Caco-2 (cell line): ENCODE measurements around the gene PPP1R3F. TPM values are rescaled to one million over a fixed set of nuclear protein-coding genes. Genes with fewer than 3 reads are reported as not detected.

Experiments used
- BruUV-seq: library from RNA; stranded (reverse); fragments of 400-500 nt; replicated peaks from 2 replicates; lab custom pipeline; 2021; lab: Mats Ljungman, UMichigan
- CTCF ChIA-PET: fragments of 300-600 bp; sonication (Branson Sonifier 250); formaldehyde crosslinking; loops from one replicate; lab custom pipeline; 2022; ENCODE audit warnings: antibody characterized with exemption; lab: Charles Lee
- POLR2A ChIA-PET: fragments of 300-600 bp; sonication (Branson Sonifier 250); formaldehyde crosslinking; loops from one replicate; lab custom pipeline; 2022; ENCODE audit warnings: antibody characterized with exemption; lab: Charles Lee
- DNase-seq, 2 experiments: peaks; one replicate each; pipeline versions ENCODE4 v3.0.0 to v3.0.0-alpha.2; 2020 to 2022
- H3K27me3 ChIP-seq: replicated peaks from 2 replicates; pipeline ENCODE4 v1.6.0; 2011; ENCODE audit warnings: low read length; ENCODE audit not compliant: control insufficient read depth, insufficient read depth
- H3K36me3 ChIP-seq: 2 replicates; pipeline ENCODE4 v1.5.1; 2011; ENCODE audit warnings: low read length; ENCODE audit not compliant: control insufficient read depth, insufficient read depth
- H3K4me1 ChIP-seq: fragments of 250-450 bp; sonication (Bioruptor Pico); 2 replicates; pipeline ENCODE4 v1.5.1; 2020; ENCODE audit warnings: mild to moderate bottlenecking
- H3K4me3 ChIP-seq: 2 replicates; pipeline ENCODE4 v1.5.1; 2011; ENCODE audit warnings: low read depth, mild to moderate bottlenecking, control low read depth, low read length
- H3K9me3 ChIP-seq: fragments of 250-450 bp; sonication (Bioruptor Pico); 2 replicates; pipeline ENCODE4 v1.5.1; 2020; ENCODE audit warnings: mild to moderate bottlenecking, moderate library complexity
- H3K27ac Mint-ChIP-seq: one replicate; pipeline ENCODE4 v1.8.0; 2022; ENCODE audit warnings: mixed read lengths; ENCODE audit not compliant: unreplicated experiment
- H3K27me3 Mint-ChIP-seq: one replicate; pipeline ENCODE4 v1.8.0; 2022; ENCODE audit warnings: mixed read lengths; ENCODE audit not compliant: insufficient read depth, unreplicated experiment
- H3K36me3 Mint-ChIP-seq: one replicate; pipeline ENCODE4 v1.8.0; 2022; ENCODE audit warnings: mild to moderate bottlenecking, mixed read lengths; ENCODE audit not compliant: insufficient read depth, unreplicated experiment
- H3K4me1 Mint-ChIP-seq: one replicate; pipeline ENCODE4 v1.8.0; 2022; ENCODE audit warnings: low read depth, mixed read lengths; ENCODE audit not compliant: unreplicated experiment
- H3K4me3 Mint-ChIP-seq: one replicate; pipeline ENCODE4 v1.8.0; 2022; ENCODE audit warnings: mild to moderate bottlenecking, moderate library complexity, mixed read lengths; ENCODE audit not compliant: unreplicated experiment
- H3K9me3 Mint-ChIP-seq: one replicate; pipeline ENCODE4 v1.8.0; 2022; ENCODE audit warnings: mixed read lengths; ENCODE audit not compliant: unreplicated experiment
- intact Hi-C: fragments of 100-400 bp; cut with micrococcal nuclease; formaldehyde crosslinking; loops from one replicate; pipeline ENCODE4 v1.10.0; 2022; ENCODE audit not compliant: unreplicated experiment
- total RNA-seq: library from RNA; stranded (reverse); gene quantifications from 2 replicates; pipeline ENCODE4 v1.2.3, GENCODE V29; 2022
- TF ChIP-seq, protein P1 (sequence below), 2 experiments: fragments of 200-600 bp in 1 of 2; IDR thresholded peaks; 1 replicate in 1 of 2; 2 replicates in 1 of 2; pipeline versions ENCODE4 v1.5.1 to v1.8.0; 2011 to 2022; ENCODE audit warnings: antibody characterized with exemption in 1 of 2, control low read depth in 1 of 2, inconsistent platforms in 1 of 2, low read depth in 1 of 2, low read length in 1 of 2, mild to moderate bottlenecking in 1 of 2, moderate library complexity in 1 of 2; ENCODE audit not compliant: insufficient read depth in 1 of 2, severe bottlenecking in 1 of 2, unreplicated experiment in 1 of 2

PPP1R3F gene
- total RNA-seq, 1 experiment from 2014 or later: 3.9 TPM

- no peak overlapping the region for H3K27ac Mint-ChIP-seq
These were observed 38.1 kb upstream of the PPP1R3F start for GRCh38 chrX:49231333-49232000.

GRCh38 chrX:49232525-49232924, 37.1 kb upstream of the PPP1R3F start:
- no peaks in the 10 kb centered on the region for H3K27me3 ChIP-seq
- Mint-ChIP-seq H3K9me3 (no peaks in the 10 kb centered on the region), H3K27me3 (no peaks in the 10 kb centered on the region), H3K4me3 (no peak overlapping the region), H3K27ac (no peak overlapping the region), H3K36me3 (peaks cover 6% of the 10 kb centered on the region), H3K4me1 (no peaks in the 10 kb centered on the region)
- BruUV-seq: no TSS peak
- TF ChIP-seq, protein P1, sequence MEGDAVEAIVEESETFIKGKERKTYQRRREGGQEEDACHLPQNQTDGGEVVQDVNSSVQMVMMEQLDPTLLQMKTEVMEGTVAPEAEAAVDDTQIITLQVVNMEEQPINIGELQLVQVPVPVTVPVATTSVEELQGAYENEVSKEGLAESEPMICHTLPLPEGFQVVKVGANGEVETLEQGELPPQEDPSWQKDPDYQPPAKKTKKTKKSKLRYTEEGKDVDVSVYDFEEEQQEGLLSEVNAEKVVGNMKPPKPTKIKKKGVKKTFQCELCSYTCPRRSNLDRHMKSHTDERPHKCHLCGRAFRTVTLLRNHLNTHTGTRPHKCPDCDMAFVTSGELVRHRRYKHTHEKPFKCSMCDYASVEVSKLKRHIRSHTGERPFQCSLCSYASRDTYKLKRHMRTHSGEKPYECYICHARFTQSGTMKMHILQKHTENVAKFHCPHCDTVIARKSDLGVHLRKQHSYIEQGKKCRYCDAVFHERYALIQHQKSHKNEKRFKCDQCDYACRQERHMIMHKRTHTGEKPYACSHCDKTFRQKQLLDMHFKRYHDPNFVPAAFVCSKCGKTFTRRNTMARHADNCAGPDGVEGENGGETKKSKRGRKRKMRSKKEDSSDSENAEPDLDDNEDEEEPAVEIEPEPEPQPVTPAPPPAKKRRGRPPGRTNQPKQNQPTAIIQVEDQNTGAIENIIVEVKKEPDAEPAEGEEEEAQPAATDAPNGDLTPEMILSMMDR (IDR thresholded peaks at IDR 0.05; ENCODE audit: insufficient read depth in 1 of 2, low read depth in 1 of 2, low read length in 1 of 2, severe bottlenecking in 1 of 2, unreplicated experiment in 1 of 2): no peak
- intact Hi-C loops: loop anchor here (10.0 kb wide), 1 partner anchor 58 kb away; the partner anchor contains the start of gene PLP2
- no peak for DNase-seq
- POLR2A ChIA-PET: no interaction called here
- no peaks in the 10 kb centered on the region for H3K36me3 ChIP-seq
- no peaks in the 10 kb centered on the region for H3K4me1 ChIP-seq
- H3K4me3 ChIP-seq: no peak overlapping the region
- H3K9me3 ChIP-seq: no peaks in the 10 kb centered on the region
- CTCF ChIA-PET: no interaction called here

More at GRCh38 chrX:49231333-49232000, 38.1 kb upstream of the PPP1R3F start:
- TF ChIP-seq, protein P1 (IDR thresholded peaks at IDR 0.05; ENCODE audit: insufficient read depth in 1 of 2, low read depth in 1 of 2, low read length in 1 of 2, severe bottlenecking in 1 of 2, unreplicated experiment in 1 of 2): no peak
- no peaks in the 10 kb centered on the region for H3K36me3 ChIP-seq
- H3K4me3 ChIP-seq: peak overlapping the region; percentile 46
- ChIA-PET POLR2A (interaction anchor here (1.0 kb wide), 1 partner anchor 40 kb away, joined by 3 read pairs; no protein-coding TSS in a partner anchor), CTCF (no interaction called here)
- intact Hi-C loops: loop anchor here (10.0 kb wide), 1 partner anchor 57 kb away; the partner anchor contains the start of gene PLP2
- H3K4me1 ChIP-seq: no peaks in the 10 kb centered on the region
- BruUV-seq: no TSS peak
- peaks cover 6% of the 10 kb centered on the region for H3K36me3 Mint-ChIP-seq
- no peaks in the 10 kb centered on the region for H3K27me3 Mint-ChIP-seq
- peak overlapping the region; percentile 68 for H3K4me3 Mint-ChIP-seq
- H3K9me3 Mint-ChIP-seq: no peaks in the 10 kb centered on the region
- H3K9me3 ChIP-seq: no peaks in the 10 kb centered on the region
- no peaks in the 10 kb centered on the region for H3K27me3 ChIP-seq
- H3K4me1 Mint-ChIP-seq: no peaks in the 10 kb centered on the region
- DNase-seq: no peak

- CTCF ChIA-PET: no interaction called here
- no TSS peak for BruUV-seq
These were observed 36.4 kb upstream of the PPP1R3F start, which contains the start of gene CACNA1F for GRCh38 chrX:49233176-49233575. Gene CACNA1F (minus strand): TSS chrX:49233340. CDS start chrX:49233309, 31 bp downstream.

More at GRCh38 chrX:49233176-49233575, 36.4 kb upstream of the PPP1R3F start, which contains the start of gene CACNA1F:
- Histone ChIP-seq H3K9me3 (no peaks in the 10 kb centered on the region), H3K27me3 (no peaks in the 10 kb centered on the region), H3K4me1 (no peaks in the 10 kb centered on the region), H3K4me3 (no peak within 1 kb of the TSS), H3K36me3 (no peaks in the 10 kb centered on the region)
- Mint-ChIP-seq H3K36me3 (peaks cover 6% of the 10 kb centered on the region), H3K4me1 (no peaks in the 10 kb centered on the region), H3K4me3 (no peak within 1 kb of the TSS), H3K27me3 (no peaks in the 10 kb centered on the region), H3K27ac (no peak within 1 kb of the TSS), H3K9me3 (no peaks in the 10 kb centered on the region)
- POLR2A ChIA-PET: no interaction called here
- TF ChIP-seq, protein P1 (IDR thresholded peaks at IDR 0.05; ENCODE audit: insufficient read depth in 1 of 2, low read depth in 1 of 2, low read length in 1 of 2, severe bottlenecking in 1 of 2, unreplicated experiment in 1 of 2): no peak
- DNase-seq: no peak
- intact Hi-C loops: loop anchor here (10.0 kb wide), 1 partner anchor 58 kb away; the partner anchor contains the start of gene PLP2
